HG03045 (cell line): ENCODE results near the gene FAM163B.
"Not testable (repeated sequence)": the region's sequence is repeated elsewhere in the genome, so short reads cannot be mapped to it uniquely, and the experiment has no call there.

Source experiments
- ATAC-seq: cut with Tn5 transposase; IDR thresholded peaks from one replicate; pipeline ENCODE4 v1.9.1; 2021; ENCODE audit warnings: mild to moderate bottlenecking, moderate library complexity; ENCODE audit not compliant: unreplicated experiment

The FAM163B gene

DNA sequence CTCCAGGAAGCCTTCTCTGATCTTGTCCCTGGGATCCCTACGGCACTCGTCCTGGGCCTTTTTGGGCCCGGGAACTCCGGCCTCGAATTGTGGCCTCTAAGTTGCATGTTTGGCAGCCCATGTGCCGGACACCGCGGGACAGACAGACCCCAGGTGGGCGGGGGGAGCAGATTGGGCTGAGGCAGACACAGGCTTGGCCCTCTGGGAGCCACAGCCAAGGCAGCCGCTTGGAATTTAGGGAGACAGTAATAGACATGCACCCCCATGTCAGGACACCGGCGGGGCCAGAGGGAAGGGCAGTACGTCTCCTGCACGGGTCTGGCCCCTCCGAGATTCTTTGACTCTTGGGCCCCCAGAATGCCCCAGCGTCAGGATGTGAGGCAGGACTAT lies 38.5 kb downstream of the FAM163B start:
- no peak for ATAC-seq

DNA sequence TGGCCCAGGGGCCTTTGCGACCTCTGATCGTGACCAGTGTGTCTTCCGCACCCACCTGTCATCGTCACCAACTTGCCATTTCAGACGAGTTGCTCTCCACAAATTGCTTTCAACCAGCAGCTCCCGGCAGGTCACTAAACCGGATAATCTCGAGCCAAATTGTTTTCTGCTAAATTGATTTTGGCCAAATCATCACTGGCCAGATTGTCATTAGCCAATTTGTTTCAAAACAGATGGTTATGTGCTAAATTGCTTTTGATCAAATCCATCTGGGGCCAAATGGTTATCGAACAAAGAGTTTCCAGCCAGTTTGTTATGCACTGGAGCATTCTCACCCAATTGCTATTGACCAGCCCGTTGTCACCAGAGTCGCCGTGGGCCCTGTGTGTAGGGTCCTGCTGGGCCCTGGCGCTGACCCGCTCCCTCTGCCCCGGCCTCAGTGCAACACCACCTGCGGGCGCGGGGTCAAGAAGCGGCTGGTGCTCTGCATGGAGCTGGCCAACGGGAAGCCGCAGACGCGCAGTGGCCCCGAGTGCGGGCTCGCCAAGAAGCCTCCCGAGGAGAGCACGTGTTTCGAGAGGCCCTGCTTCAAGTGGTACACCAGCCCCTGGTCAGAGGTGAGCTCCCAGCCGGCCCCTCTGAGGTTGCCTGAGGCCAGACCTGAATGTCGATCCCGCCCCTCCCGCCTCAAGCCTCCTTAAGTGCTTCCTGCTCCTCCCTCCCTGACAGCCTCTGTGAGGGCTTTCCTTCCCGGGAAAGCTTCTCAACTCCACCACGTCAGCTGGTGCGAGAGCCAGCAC lies 39.1 kb downstream of the FAM163B start:
- no peak for ATAC-seq

DNA sequence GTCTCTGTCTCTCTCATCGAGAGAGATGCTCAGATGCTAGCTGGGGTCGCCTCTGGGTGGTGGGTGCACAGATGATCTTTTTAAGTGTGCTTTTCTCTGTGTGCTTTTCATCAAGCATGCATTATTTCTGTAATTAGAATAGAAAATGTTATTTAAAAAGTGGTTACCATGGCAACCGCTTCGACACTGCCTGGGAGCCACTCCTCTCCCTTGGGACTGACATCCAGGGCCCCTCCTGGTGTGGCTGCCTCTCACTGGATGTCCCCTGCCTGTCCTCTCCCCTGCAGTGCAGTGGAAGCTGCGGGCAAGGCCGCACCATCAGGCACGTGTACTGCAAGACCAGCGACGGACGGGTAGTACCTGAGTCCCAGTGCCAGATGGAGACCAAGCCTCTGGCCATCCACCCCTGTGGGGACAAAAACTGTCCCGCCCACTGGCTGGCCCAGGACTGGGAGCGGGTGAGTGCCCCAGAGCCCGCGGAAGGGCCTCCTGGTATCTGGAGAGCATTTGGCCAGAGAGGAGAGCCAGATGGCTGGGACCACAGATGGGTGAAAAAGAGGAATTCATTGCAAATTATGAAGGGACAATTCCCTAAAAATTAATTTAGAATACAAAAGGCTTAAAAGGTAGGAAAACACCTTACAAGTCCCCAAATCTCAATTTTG lies 39.9 kb downstream of the FAM163B start:
- no peak for ATAC-seq

DNA sequence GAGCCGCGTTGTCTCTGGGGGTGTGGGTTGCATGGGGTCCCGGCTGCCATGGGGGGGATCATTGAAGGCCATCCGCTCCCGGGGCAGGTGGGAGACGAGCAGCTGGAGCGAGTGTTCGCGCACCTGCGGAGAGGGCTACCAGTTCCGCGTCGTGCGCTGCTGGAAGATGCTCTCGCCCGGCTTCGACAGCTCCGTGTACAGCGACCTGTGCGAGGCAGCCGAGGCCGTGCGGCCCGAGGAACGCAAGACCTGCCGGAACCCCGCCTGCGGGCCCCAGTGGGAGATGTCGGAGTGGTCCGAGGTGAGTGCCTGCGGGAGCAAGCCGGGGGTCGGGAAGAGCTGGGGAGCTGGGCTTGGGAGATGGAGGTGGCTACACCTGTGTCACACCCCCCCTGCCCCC lies 41.0 kb downstream of the FAM163B start:
- ATAC-seq = no peak

DNA sequence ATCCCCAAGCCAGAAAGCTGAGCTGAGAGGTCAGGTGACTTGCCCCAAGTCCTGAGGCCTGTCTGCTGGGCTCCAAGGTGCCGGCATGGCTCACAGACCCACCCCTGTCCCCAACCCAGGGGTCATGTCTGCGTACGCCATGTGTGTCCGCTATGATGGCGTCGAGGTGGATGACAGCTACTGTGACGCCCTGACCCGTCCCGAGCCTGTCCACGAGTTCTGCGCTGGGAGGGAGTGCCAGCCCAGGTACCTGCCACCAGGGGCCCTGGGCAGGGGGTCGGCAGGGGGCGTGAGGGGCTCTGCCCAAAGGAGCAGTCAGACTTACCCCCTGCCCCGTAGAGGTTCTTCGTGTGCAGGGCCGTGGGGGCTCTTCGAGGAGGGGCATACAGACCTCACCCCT lies 42.4 kb downstream of the FAM163B start:
- no peak for ATAC-seq

DNA sequence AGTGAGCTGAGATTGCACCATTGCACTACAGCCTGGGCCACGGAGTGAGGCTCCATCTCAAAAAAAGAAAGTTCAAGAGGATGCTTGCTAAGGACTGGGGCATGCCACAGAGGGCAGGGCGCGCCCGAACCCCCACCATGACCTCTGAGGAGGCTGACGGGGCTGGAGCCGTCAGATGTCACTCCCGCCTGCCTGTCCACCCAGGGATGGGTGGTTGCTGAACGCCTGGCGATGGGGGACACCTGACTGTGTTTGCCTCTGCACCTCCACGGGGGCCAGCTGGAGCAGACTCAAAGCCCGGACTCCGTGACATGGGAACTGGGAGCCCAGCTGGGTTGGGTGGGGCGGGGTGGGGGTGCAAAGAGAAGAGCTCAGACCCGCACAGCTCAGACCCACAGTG lies 42.8 kb downstream of the FAM163B start:
- ATAC-seq = no peak

DNA sequence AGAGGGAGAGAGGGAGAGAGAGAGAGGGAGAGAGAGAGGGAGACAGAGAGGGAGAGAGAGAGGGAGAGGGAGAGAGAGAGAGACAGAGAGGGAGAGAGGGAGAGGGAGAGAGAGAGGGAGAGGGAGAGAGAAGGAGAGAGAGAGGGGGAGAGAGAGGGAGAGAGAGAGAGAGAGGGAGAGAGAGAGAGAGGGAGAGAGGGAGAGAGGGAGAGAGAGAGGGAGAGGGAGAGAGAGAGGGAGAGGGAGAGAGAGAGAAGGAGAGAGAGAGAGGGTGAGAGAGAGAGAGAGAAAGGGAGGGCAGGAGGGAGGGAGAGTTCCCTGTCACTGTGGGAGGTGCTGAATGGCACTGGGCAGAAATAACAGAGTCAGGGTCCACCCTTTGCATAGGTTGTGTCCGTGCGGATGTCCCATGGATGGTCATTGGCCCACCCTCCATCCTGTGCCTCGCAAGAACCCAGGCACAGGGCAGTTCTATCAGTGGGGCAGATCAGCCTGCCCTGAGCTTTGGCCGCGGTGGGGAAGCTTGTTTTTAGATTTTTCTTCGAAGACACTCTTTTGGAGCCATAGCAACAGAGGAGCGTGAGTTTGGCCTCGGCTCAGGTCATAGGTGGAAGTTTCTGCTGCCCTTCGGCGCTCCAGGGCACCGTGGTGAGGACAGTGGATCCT lies 44.6 kb downstream of the FAM163B start:
- ATAC-seq = no peak

DNA sequence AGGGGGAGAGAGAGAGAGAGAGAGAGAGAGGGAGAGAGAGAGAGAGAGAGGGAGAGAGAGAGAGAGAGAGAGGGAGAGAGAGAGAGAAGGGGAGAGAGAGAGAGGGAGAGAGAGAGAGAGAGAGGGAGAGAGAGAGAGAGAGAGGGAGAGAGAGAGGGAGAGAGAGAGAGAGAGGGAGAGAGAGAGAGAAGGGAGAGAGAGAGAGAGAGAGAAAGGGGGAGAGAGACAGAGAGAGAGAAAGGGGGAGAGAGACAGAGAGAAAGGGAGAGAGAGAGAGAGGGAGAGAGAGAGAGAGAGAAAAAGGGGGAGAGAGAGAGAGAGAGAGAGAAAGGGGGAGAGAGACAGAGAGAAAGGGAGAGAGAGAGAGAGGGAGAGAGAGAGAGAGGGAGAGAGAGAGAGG lies 45.4 kb downstream of the FAM163B start:
- ATAC-seq = not testable (repeated sequence)

DNA sequence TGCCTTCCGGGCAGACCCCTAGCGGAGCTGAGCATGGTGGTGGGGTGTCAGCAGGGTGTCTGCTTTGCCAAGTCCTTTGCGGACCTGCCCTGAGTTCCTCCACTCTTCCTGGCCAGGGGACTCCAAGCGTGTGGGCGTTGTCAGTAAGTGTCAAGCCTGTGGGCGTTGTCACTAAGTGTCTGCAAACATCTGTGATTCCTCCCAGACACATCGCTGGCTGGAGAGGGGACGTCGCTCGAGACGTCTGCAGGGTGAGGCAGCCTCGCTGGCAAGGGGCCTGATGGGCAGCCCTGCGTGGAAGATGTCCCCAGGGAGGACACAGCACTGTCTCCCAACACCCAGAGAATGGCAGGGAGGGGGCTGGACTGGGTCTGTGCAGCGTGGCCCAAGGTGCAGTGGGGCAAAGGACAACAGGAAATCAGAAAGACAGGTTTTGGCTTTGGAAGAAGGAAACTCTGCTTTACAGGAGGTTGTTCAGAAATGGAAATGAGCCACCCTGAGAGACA lies 45.8 kb downstream of the FAM163B start:
- ATAC-seq = no peak

DNA sequence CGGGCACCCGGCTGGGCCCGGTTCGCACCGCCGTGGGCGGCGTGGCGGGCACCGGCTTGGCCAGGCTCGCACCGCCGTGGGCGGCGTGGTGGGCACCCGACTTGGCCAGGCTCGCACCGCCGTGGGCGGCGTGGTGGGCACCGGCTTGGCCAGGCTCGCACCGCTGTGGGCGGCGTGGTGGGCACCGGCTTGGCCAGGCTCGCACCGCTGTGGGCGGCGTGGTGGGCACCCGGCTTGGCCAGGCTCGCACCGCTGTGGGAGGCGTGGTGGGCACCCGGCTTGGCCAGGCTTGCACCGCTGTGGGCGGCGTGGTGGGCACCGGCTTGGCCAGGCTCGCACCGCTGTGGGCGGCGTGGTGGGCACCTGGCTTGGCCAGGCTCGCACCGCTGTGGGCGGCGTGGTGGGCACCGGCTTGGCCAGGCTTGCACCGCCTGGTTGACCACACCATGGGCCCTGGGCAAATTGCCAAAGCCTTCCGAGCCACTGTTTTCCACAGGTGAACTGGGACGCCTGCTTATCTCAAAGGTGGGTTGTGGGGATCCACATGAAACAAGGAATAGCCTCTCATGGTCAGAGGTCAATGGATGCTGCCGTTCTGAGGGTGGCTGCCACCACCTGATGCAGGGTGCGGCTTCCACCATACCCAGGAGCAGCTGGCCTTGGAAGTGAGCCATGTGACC lies 46.4 kb downstream of the FAM163B start:
- ATAC-seq = no peak

DNA sequence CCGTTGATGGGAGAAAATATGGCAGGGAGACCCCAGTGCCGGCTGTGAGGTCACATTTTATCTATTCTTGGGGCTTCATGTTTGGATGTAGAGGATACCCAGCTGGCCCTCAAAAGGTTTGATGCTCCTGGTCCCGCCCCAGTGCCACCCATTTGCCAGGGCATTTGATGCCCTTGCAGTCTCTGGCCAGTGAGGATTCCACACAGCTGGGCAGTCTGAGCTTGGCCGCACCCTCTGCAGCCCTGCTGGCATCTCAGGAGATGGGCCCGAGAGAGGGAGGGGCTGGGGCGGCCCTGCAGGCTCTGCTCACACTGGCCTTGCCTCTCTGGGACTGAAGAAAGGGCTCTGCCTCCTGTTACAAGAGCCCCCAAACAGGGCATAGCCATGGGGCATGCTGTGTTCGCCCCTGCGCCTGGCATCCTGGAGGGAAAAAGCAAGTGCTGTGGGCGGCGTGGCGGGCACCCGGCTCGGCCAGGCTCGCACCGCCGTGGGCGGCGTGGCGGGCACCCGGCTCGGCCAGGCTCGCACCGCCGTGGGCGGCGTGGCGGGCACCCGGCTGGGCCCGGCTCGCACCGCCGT lies 47.1 kb downstream of the FAM163B start:
- ATAC-seq = no peak

DNA sequence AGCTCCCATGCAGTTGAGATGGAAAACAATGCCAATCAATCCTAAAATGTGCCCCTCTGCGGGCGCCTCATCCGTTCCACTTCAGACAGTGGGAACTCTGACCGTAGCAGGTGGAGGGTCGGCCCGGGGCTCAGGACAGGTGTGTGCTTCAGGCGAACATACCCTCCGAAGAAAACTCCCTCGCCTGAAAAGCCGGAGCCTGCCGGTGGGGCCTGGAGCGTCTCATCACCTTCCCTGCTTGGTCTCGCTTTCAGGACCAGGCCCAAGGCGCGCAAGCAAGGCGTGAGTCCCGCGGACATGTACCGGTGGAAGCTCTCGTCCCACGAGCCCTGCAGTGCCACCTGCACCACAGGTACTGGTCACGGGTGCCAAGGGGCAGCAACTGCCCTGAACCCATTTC lies 48.2 kb downstream of the FAM163B start:
- ATAC-seq = no peak

DNA sequence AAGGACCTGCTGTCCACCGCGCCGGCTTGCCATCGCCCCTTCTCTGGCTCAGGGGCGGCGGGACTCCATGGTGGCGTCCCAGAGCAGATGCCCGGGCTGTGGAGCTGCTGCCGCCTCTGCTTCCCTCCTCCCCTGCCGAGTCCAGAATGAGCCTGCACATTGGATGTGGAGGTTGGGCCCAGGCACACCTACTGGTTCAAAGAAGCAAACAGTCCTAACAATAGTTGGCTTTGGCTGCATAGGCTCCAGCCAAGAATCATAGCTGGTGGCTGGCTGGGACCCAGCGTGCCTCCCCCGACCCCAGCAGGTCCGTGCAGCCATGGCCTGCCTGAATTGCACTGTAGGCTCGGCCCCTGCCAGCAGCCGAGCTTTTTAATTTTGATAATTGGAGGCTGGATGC lies 48.9 kb downstream of the FAM163B start:
- no peak for ATAC-seq

DNA sequence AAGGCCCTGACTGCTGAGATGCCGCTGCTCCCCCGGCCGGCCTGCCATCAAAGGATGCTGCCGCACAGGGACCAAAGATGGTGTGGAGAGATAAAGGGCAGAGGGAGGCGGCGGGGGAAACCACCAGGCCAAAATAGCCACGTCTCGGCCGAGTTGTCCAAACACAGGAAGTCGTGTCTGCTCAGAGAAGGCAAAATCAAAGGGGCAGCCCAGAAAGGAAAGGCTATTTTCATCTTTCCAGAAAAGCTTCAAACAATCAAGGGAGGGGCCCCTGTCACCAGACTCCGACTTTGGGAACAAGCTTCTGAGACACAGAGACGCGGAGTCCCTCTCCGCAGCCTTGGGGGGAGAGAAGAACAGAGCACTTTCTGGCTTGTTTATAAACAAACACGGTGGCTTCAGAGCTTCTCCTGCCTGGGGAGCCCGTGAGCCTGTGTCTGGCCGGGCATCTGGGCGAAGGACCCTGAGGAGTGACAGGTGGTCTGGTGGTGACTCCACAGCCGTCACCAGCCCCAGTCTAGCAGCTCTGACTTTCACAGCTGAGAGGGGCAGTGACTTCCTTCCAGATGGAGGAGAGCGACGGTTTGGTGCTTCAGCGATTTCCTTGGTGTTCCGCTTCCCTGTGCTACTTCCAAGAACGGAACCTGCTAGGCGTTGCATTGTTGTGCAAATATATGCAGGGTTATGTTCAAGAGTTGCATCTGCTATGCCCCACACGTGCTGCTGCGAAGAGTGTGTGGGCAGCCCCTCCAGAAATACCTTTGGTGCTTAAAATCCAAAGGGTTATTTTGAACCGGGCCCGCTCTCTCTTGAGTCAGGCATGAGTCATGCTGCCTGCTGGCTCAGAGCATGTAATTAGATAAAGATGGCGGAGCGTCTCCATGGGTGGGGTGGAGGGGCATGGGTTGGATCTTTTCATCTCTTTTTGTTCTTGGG lies 50.7 kb downstream of the FAM163B start:
- peak; percentile 51 for ATAC-seq

DNA sequence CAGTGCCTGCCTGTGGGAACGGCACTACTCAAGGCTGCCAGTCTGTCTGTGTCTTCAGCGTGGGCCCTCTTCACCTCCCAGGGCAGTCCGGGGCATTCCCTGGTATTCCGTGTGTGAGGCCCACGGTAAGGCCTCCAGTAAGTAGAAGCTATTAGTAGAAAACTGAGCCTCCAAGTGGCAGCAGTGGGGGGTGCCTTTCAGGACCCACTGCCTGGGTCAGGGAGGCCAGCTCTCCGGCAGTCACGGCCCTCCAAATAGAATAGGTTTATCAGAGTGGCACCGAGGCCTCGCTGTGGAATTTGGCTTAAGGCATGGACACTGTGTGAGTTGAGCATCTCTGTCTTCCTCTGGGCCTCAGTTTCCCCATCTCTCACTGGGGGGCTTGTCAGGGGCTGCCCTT lies 51.6 kb downstream of the FAM163B start:
- no peak for ATAC-seq

DNA sequence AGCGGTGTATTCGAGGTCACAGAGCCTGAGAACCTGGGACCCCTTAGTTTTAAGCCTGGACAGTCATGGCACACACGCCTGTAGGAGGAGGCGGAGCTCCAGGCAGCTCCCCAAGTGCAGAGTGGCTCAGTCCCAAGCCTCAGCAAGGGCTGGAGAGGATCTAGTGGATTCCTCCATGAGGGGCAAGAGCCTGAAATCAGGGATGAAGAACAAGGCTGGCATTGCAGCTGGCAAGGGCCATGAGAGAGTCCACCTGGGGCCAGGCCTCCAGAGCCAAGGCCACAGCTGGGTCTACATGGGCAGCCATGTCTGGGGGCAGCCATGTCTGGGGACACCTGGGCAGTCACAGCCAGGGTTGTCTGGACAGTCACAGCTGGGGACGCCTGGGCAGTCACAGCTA lies 52.8 kb downstream of the FAM163B start:
- ATAC-seq = no peak

DNA sequence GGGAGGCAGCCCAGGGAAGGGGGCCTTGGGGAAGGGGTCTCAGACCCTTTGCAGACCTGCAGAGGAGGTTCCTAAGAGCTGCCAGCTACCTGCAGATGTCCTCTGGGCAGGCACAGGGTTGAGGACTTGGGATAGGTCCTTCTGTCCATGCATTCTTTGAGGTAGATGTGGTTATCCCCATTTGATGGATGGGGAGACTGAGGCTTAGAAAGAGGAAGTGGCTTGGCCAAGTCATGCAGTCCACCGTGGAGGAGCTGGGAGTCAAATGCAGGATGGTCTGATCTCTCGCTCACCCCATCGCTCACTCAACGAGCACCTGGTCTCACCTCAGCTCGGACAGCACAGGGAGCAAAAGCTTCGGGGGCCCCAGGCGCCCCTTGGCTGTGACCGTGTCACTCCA lies 54.5 kb downstream of the FAM163B start:
- no peak for ATAC-seq

DNA sequence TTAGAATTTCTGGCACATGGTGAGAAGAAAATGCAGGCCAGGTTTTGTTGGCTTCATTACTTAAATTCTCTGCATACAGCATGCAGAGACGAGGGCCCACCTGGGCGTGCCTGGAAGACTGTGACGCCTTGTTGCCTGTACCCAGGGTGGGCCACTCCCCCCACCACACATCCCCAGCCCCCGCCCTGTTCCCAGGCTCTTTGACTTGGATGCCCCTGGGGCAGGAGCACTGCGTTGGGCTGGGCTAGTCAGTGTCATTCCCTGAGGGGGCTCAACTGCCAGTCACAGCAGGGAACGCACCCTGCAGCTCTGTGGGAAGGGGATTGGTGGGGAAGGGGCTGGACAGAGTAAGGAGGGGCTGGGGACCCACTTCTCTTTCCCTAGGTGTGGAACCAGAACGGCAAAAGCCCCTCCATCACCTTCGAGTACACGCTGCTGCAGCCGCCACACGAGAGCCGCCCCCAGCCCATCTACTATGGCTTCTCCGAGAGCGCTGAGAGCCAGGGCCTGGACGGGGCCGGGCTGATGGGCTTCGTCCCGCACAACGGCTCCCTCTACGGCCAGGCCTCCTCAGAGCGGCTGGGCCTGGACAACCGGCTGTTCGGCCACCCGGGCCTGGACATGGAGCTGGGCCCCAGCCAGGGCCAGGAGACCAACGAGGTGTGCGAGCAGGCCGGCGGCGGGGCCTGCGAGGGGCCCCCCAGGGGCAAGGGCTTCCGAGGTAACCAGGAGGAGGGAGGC lies 55.0 kb downstream of the FAM163B start:
- no peak for ATAC-seq

DNA sequence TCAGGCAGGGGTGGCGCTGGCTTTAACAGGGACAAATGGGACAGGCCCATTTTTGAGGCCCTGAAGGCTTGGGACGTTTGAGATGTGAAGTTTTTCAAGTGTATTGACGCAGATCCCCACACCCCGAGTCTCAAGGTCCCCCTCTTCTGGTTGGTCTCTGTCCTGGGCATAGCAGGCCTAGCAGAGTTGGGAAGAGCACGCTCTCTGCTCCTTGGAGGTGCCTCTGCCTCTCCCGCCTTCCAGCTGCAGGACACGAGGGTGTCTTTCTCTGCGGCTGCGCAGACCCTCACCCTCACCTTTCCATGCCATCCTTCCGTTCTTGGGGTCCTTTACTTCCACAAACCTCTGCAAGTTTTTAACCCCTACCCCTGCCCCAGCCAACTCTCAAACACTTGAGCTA lies 56.1 kb downstream of the FAM163B start:
- ATAC-seq = no peak
